GM12878 (cell line): Measurements from ENCODE around the gene LARP4B. TPM values are rescaled to one million over a fixed set of nuclear protein-coding genes. Genes with fewer than 3 reads are reported as not detected.
"Not testable (repeated sequence)": the region's sequence is repeated elsewhere in the genome, so short reads cannot be mapped to it uniquely, and the experiment has no call there.

ENCODE experiments used
- ATAC-seq: fragments of 200-7000 bp; cut with Tn5 transposase; 3 replicates; pipeline ENCODE4 v1.9.1; 2020; ENCODE audit warnings: mild to moderate bottlenecking, moderate library complexity
- BruUV-seq: library from RNA; stranded (reverse); fragments of 400-500 nt; replicated peaks from 2 replicates; lab custom pipeline; 2021; lab: Mats Ljungman, UMichigan
- CTCF ChIA-PET: fragments of 300-600 bp; sonication (Branson Sonifier 250); formaldehyde crosslinking; extraction: SDS; loops from one replicate; lab custom pipeline; 2021; ENCODE audit warnings: inconsistent platforms; lab: Yijun Ruan, JAX
- POLR2A ChIA-PET: fragments of 350-600 bp; formaldehyde crosslinking; extraction: SDS; loops from one replicate; lab custom pipeline; 2021; ENCODE audit warnings: inconsistent platforms; lab: Charles Lee
- RAD21 ChIA-PET: fragments of 300-600 bp; sonication (Branson Sonifier 250); formaldehyde crosslinking; loops from one replicate; lab custom pipeline; 2023; ENCODE audit warnings: antibody characterized with exemption; ENCODE audit not compliant: unreplicated experiment; lab: Charles Lee
- SMC1A ChIA-PET: fragments of 300-600 bp; sonication (Branson Sonifier 250); formaldehyde crosslinking; loops from one replicate; lab custom pipeline; 2023; ENCODE audit not compliant: unreplicated experiment, uncharacterized antibody; lab: Charles Lee
- DNase-seq: peaks from one replicate; pipeline ENCODE4 v3.0.0-alpha.2; 2011; ENCODE audit warnings: low read depth, low spot score
- FAIRE-seq: peaks from 3 replicates; lab custom pipeline; 2011; peaks lifted over from hg19 to GRCh38; lab: Jason Lieb, UNC
- H2AFZ ChIP-seq: 2 replicates; pipeline ENCODE4 v1.6.0; 2011; ENCODE audit warnings: low read depth, low read length, control low read depth; ENCODE audit not compliant: control insufficient read depth
- H3K27ac ChIP-seq: 2 replicates; pipeline ENCODE4 v1.5.1; 2011; ENCODE audit warnings: control low read depth; ENCODE audit not compliant: control insufficient read depth, insufficient read depth
- H3K27me3 ChIP-seq, 2 experiments: replicated peaks in 1 of 2; 2 replicates each; pipeline versions ENCODE4 v1.6.0 to v1.6.1; 2011; ENCODE audit warnings: low read length in 1 of 2; ENCODE audit not compliant: control insufficient read depth in 2 of 2, insufficient read depth in 2 of 2
- H3K36me3 ChIP-seq, 2 experiments: 2 replicates each; pipeline ENCODE4 v1.5.1; 2011; ENCODE audit warnings: low read length in 1 of 2; ENCODE audit not compliant: control insufficient read depth in 2 of 2, insufficient read depth in 2 of 2
- H3K4me1 ChIP-seq: 2 replicates; pipeline ENCODE4 v1.6.1; 2011; ENCODE audit warnings: mild to moderate bottlenecking, low read length, moderate library complexity, mixed read lengths; ENCODE audit not compliant: control insufficient read depth, insufficient read depth
- H3K4me2 ChIP-seq: 2 replicates; pipeline ENCODE4 v1.6.0; 2011; ENCODE audit warnings: control low read depth; ENCODE audit not compliant: control insufficient read depth, insufficient read depth
- H3K4me3 ChIP-seq: fragments of 200-600 bp; sonication (generic); 2 replicates; pipeline ENCODE4 v1.5.1; 2016
- H3K79me2 ChIP-seq: 2 replicates; pipeline ENCODE4 v1.6.0; 2011; ENCODE audit warnings: low read length; ENCODE audit not compliant: control insufficient read depth, insufficient read depth
- H3K9ac ChIP-seq: 2 replicates; pipeline ENCODE4 v1.8.0; 2011; ENCODE audit warnings: low read length, control low read depth, mixed read lengths; ENCODE audit not compliant: control insufficient read depth, insufficient read depth
- H3K9me3 ChIP-seq: replicated peaks from 3 replicates; pipeline ENCODE4 v1.5.1; 2011; ENCODE audit warnings: mild to moderate bottlenecking, low read length; ENCODE audit not compliant: control insufficient read depth, insufficient read depth
- H4K20me1 ChIP-seq: 2 replicates; pipeline ENCODE4 v1.6.0; 2011; ENCODE audit not compliant: control insufficient read depth, insufficient read depth
- BACH1 ChIP-seq: fragments of 450-650 bp; IDR thresholded peaks from 2 replicates; pipeline ENCODE4 v1.6.1; 2017; ENCODE audit warnings: mild to moderate bottlenecking, borderline replicate concordance
- EGR1 ChIP-seq, 2 experiments: IDR thresholded peaks; 1 replicate in 1 of 2; 2 replicates in 1 of 2; pipeline ENCODE4 v1.6.1; 2011 to 2012; ENCODE audit warnings: low read depth in 2 of 2, low read length in 2 of 2, borderline replicate concordance in 1 of 2, mild to moderate bottlenecking in 1 of 2, moderate library complexity in 1 of 2
- ZBED1 ChIP-seq: IDR thresholded peaks from 2 replicates; pipeline ENCODE4 v1.6.1; 2016; ENCODE audit warnings: borderline replicate concordance
- ZNF274 ChIP-seq: IDR thresholded peaks from one replicate; pipeline ENCODE4 v1.8.0; 2011; ENCODE audit not compliant: insufficient read length, insufficient read depth
- ZSCAN29 ChIP-seq: fragments of 450-650 bp; IDR thresholded peaks from 2 replicates; pipeline ENCODE4 v1.6.1; 2017; ENCODE audit warnings: mild to moderate bottlenecking, moderate library complexity
- WGBS: methylation state at CpG from one replicate; pipeline ENCODE4 v1.1.6; 2016; ENCODE audit warnings: low lambda C conversion rate; ENCODE audit not compliant: insufficient replicate concordance, insufficient coverage; ENCODE audit errors: missing lambda C conversion rate; 5-methylcytosine and 5-hydroxymethylcytosine counted together
- in situ Hi-C: fragments of 300-500 bp; cut with MboI; formaldehyde crosslinking; loops from 9 replicates; pipeline ENCODE4 v1.14.3; 2018; ENCODE audit warnings: mixed read lengths
- intact Hi-C: fragments of 100-400 bp; cut with micrococcal nuclease; formaldehyde crosslinking; loops from one replicate; pipeline ENCODE4 v1.14.2; 2022; ENCODE audit not compliant: unreplicated experiment
- polyA plus RNA-seq, 11 experiments: library from polyadenylated mRNA; depleted of rRNA in 4 of 11; unstranded in 6 of 11; stranded (reverse) in 5 of 11; fragments of >200 nt; fragmentation: Nextera tagmentation in 4 of 11; fragmentation: Illumina TruSeq in 1 of 11; extraction: Ambion mirVana in 4 of 11; extraction: Trizol in 1 of 11; gene quantifications; 1 replicate in 1 of 11; 2 replicates in 10 of 11; pipeline versions ENCODE4 v1.2.1 to v1.2.3, GENCODE V29; 2011 to 2016; ENCODE audit warnings: inconsistent platforms in 2 of 11, missing spikeins in 2 of 11, low read depth in 1 of 11
- total RNA-seq, 4 experiments: library from RNA; depleted of rRNA in 3 of 4; stranded (reverse); fragments of >200 nt in 3 of 4; fragmentation: Illumina TruSeq in 1 of 4; extraction: Trizol in 1 of 4; gene quantifications; 2 replicates each; pipeline versions ENCODE4 v1.2.1 to v1.2.3, GENCODE V29; 2013 to 2021
- TF ChIP-seq, protein P1 (sequence below): IDR thresholded peaks from 2 replicates; pipeline ENCODE4 v1.6.1; 2011; ENCODE audit warnings: low read depth, mild to moderate bottlenecking, low read length, moderate library complexity, borderline replicate concordance; ENCODE audit errors: extremely low read depth

The LARP4B gene
- total and polyA plus RNA-seq, 10 of the 15 experiments (the other 5 are each of a cell fraction or from before 2014, with no cell fraction given): 10.5 to 119 (median 39.4) TPM

DNA sequence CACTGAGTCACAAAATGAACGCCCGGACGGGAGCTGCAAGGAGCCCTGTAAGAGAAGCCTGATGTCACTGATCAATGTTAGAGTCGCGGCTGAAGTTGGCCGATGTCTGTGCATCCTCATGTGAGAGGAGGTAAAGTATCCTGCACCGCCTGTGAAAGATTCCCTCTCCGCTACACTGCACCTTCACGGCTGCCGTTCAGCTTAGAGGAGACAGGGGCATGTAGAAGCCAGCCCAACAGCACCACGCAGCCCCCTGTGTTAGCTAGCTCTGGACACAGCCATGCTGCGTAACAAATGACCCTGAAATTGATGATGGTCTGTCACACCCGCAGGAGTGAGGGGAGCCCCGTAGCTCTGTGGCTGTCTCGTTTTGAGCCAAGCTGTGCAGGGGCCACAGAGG, 160.5 kb downstream of the LARP4B start (continued):
- TF ChIP-seq EGR1 (IDR thresholded peaks at IDR 0.05; ENCODE audit: borderline replicate concordance in 1 of 2, low read depth in 2 of 2, low read length in 2 of 2) (no peak), BACH1 (no peak), ZSCAN29 (no peak), ZNF274 (no peak), ZBED1 (no peak)
- TF ChIP-seq, protein P1, sequence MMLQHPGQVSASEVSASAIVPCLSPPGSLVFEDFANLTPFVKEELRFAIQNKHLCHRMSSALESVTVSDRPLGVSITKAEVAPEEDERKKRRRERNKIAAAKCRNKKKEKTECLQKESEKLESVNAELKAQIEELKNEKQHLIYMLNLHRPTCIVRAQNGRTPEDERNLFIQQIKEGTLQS: no peak

- CTCF ChIA-PET, POLR2A ChIA-PET, H3K27me3 ChIP-seq: not testable (repeated sequence)
Measured at GRCh38 chr10:770048-770712, 161.3 kb downstream of the LARP4B start.

More at GRCh38 chr10:770048-770712, 161.3 kb downstream of the LARP4B start:
- SMC1A ChIA-PET, H3K4me1 ChIP-seq, FAIRE-seq, H3K79me2 ChIP-seq, in situ Hi-C loops, H3K4me3 ChIP-seq, H2AFZ ChIP-seq, DNase-seq, H3K36me3 ChIP-seq, H4K20me1 ChIP-seq, H3K27ac ChIP-seq, H3K9me3 ChIP-seq, BruUV-seq, intact Hi-C loops, H3K9ac ChIP-seq, ATAC-seq, H3K4me2 ChIP-seq, RAD21 ChIA-PET: not testable (repeated sequence)
- 62% methylated on average over 9 of the region's 13 CpGs for WGBS
